ENCODE data around the gene RPH3AL. TPM values are rescaled to one million over a fixed set of nuclear protein-coding genes. Genes with fewer than 3 reads are reported as not detected.
A peak's percentile ranks its signal among the peaks of the same experiment; 100 is the strongest.

The RPH3AL gene
- total RNA-seq, 2 donors from 2014 or later: 11.7 to 17.8 TPM

- no peaks in the 10 kb centered on the region for H3K9me3 ChIP-seq
- no peak for TF ChIP-seq POLR2A (IDR thresholded peaks at IDR 0.05)
- no peak for TF ChIP-seq POLR2AphosphoS5 (IDR thresholded peaks at IDR 0.05)
- TF ChIP-seq CTCF (IDR thresholded peaks at IDR 0.05): no peak
- intact Hi-C loops (cut with DNase I): no loop called here
- no peak overlapping the region for H3K27ac ChIP-seq
- no peaks in the 10 kb centered on the region for H3K36me3 ChIP-seq
- H3K4me1 ChIP-seq (replicated peaks): no peaks in the 10 kb centered on the region
- 90% methylated on average over 27 of the region's 27 CpGs for WGBS
- no peaks in the 10 kb centered on the region for H3K27me3 ChIP-seq (replicated peaks; ENCODE audit: insufficient read depth)
- DNase-seq (ENCODE audit: low spot score): no peak
- H3K4me3 ChIP-seq: no peak overlapping the region
Observed at GRCh38 chr17:301681-302299, 50.8 kb downstream of the RPH3AL start.

- H3K36me3 ChIP-seq: no peaks in the 10 kb centered on the region
- no peak overlapping the region for H3K4me3 ChIP-seq
- no peaks in the 10 kb centered on the region for H3K4me1 ChIP-seq (replicated peaks)
- TF ChIP-seq POLR2A (IDR thresholded peaks at IDR 0.05) (no peak), POLR2AphosphoS5 (IDR thresholded peaks at IDR 0.05) (no peak), CTCF (IDR thresholded peaks at IDR 0.05) (no peak)
- WGBS: 95% methylated on average over 11 of the region's 11 CpGs
- no peaks in the 10 kb centered on the region for H3K27me3 ChIP-seq (replicated peaks; ENCODE audit: insufficient read depth)
- DNase-seq (ENCODE audit: low spot score): no peak
- no peak overlapping the region for H3K27ac ChIP-seq
- intact Hi-C loops (cut with DNase I): no loop called here
- H3K9me3 ChIP-seq: no peaks in the 10 kb centered on the region
Observed at GRCh38 chr17:300881-301280, 51.7 kb downstream of the RPH3AL start.

- peak overlapping the region in 1 of 2 donors; percentile 36 for H3K27ac ChIP-seq
- no peaks in the 10 kb centered on the region for H3K36me3 ChIP-seq
- DNase-seq (ENCODE audit: low spot score): no peak
- H3K9me3 ChIP-seq: no peaks in the 10 kb centered on the region
- TF ChIP-seq POLR2AphosphoS5 (IDR thresholded peaks at IDR 0.05): no peak
- TF ChIP-seq POLR2A (IDR thresholded peaks at IDR 0.05): no peak
- TF ChIP-seq CTCF (IDR thresholded peaks at IDR 0.05): no peak
- H3K4me3 ChIP-seq: no peak overlapping the region
- WGBS: 78% methylated on average over 23 of the region's 23 CpGs
- H3K4me1 ChIP-seq (replicated peaks): no peaks in the 10 kb centered on the region
- no peaks in the 10 kb centered on the region for H3K27me3 ChIP-seq (replicated peaks; ENCODE audit: insufficient read depth)
- intact Hi-C loops (cut with DNase I): no loop called here
Observed at GRCh38 chr17:299546-299945, 53.1 kb downstream of the RPH3AL start.

- 73% methylated on average over 17 of the region's 17 CpGs for WGBS
- no peaks in the 10 kb centered on the region for H3K9me3 ChIP-seq
- no peak overlapping the region for H3K4me3 ChIP-seq
- no peaks in the 10 kb centered on the region for H3K4me1 ChIP-seq (replicated peaks)
- intact Hi-C loops (cut with DNase I): no loop called here
- no peak for TF ChIP-seq POLR2AphosphoS5 (IDR thresholded peaks at IDR 0.05)
- no peak for TF ChIP-seq POLR2A (IDR thresholded peaks at IDR 0.05)
- H3K36me3 ChIP-seq: no peaks in the 10 kb centered on the region
- no peak for DNase-seq (ENCODE audit: low spot score)
- H3K27ac ChIP-seq: peak overlapping the region in 1 of 2 donors; percentile 36
- no peaks in the 10 kb centered on the region for H3K27me3 ChIP-seq (replicated peaks; ENCODE audit: insufficient read depth)
Observed at GRCh38 chr17:298791-299450, 53.7 kb downstream of the RPH3AL start.

- TF ChIP-seq POLR2AphosphoS5 (IDR thresholded peaks at IDR 0.05) (no peak), POLR2A (IDR thresholded peaks at IDR 0.05) (no peak), CTCF (IDR thresholded peaks at IDR 0.05) (no peak)
- Histone ChIP-seq H3K4me1 (replicated peaks) (no peaks in the 10 kb centered on the region), H3K27ac (no peak overlapping the region), H3K4me3 (no peak overlapping the region), H3K27me3 (replicated peaks; ENCODE audit: insufficient read depth) (no peaks in the 10 kb centered on the region), H3K9me3 (no peaks in the 10 kb centered on the region), H3K36me3 (no peaks in the 10 kb centered on the region)
- intact Hi-C loops (cut with DNase I): no loop called here
- 86% methylated on average over 10 of the region's 10 CpGs for WGBS
- DNase-seq (ENCODE audit: low spot score): no peak
Observed at GRCh38 chr17:297758-298157, 54.8 kb downstream of the RPH3AL start.

Data from prostate gland (tissue), 2 donors.